ENCODE data around the gene CSF3. TPM values are rescaled to one million over a fixed set of nuclear protein-coding genes. Genes with fewer than 3 reads are reported as not detected.

The CSF3 gene
- total RNA-seq, 2 donors from 2014 or later = 0.37 TPM; not detected in 1

- intact Hi-C loops (cut with DNase I) = loop anchor here (10.0 kb wide), 2 partner anchors 147 to 277 kb away; no protein-coding TSS in a partner anchor
- Histone ChIP-seq H3K4me3 (no peak overlapping the region), H3K27ac (no peak overlapping the region), H3K9me3 (no peaks in the 10 kb centered on the region), H3K36me3 (peaks cover 5% of the 10 kb centered on the region), H3K4me1 (peaks cover 23% of the 10 kb centered on the region), H3K9ac (ENCODE audit: low read depth in 2 of 2, low read length in 2 of 2) (no peak overlapping the region), H3K27me3 (no peaks in the 10 kb centered on the region)
- no peak for DNase-seq
- no peak for TF ChIP-seq CTCF (IDR thresholded peaks at IDR 0.05)
Observed at GRCh38 chr17:40017422-40018080, 2.3 kb downstream of the CSF3 start.

- intact Hi-C loops (cut with DNase I) = loop anchor here (10.0 kb wide), 2 partner anchors 146 to 276 kb away; no protein-coding TSS in a partner anchor
- H3K9me3 ChIP-seq = no peaks in the 10 kb centered on the region
- H3K4me3 ChIP-seq = no peak overlapping the region
- no peak overlapping the region for H3K27ac ChIP-seq
- H3K4me1 ChIP-seq = peaks cover 30% of the 10 kb centered on the region
- DNase-seq = no peak
- H3K9ac ChIP-seq (ENCODE audit: low read depth in 2 of 2, low read length in 2 of 2) = no peak overlapping the region
- H3K27me3 ChIP-seq = no peaks in the 10 kb centered on the region
- no peak for TF ChIP-seq CTCF (IDR thresholded peaks at IDR 0.05)
- peaks cover 5% of the 10 kb centered on the region for H3K36me3 ChIP-seq
Observed at GRCh38 chr17:40018211-40019121, 3.2 kb downstream of the CSF3 start.

GRCh38 chr17:40019140-40019991, 4.1 kb downstream of the CSF3 start:
- Histone ChIP-seq H3K9ac (ENCODE audit: low read depth in 2 of 2, low read length in 2 of 2) (no peak overlapping the region), H3K27ac (no peak overlapping the region), H3K4me3 (no peak overlapping the region), H3K9me3 (no peaks in the 10 kb centered on the region), H3K4me1 (peaks cover 25% of the 10 kb centered on the region), H3K27me3 (no peaks in the 10 kb centered on the region), H3K36me3 (peaks cover 5% of the 10 kb centered on the region)
- DNase-seq = no peak
- intact Hi-C loops (cut with DNase I) = loop anchor here (10.0 kb wide), 2 partner anchors 145 to 275 kb away; no protein-coding TSS in a partner anchor
- no peak for TF ChIP-seq CTCF (IDR thresholded peaks at IDR 0.05)

GRCh38 chr17:40020146-40020545, 4.9 kb downstream of the CSF3 start:
- intact Hi-C loops (cut with DNase I) = no loop called here
- H3K4me1 ChIP-seq = peaks cover 19% of the 10 kb centered on the region
- H3K4me3 ChIP-seq = no peak overlapping the region
- H3K36me3 ChIP-seq = peaks cover 5% of the 10 kb centered on the region
- H3K9me3 ChIP-seq = no peaks in the 10 kb centered on the region
- TF ChIP-seq CTCF (IDR thresholded peaks at IDR 0.05) = no peak
- no peaks in the 10 kb centered on the region for H3K27me3 ChIP-seq
- no peak overlapping the region for H3K9ac ChIP-seq (ENCODE audit: low read depth in 2 of 2, low read length in 2 of 2)
- DNase-seq = no peak
- no peak overlapping the region for H3K27ac ChIP-seq

GRCh38 chr17:40021451-40021971, 6.3 kb downstream of the CSF3 start:
- Histone ChIP-seq H3K4me1 (peaks cover 19% of the 10 kb centered on the region), H3K27me3 (no peaks in the 10 kb centered on the region), H3K36me3 (peaks cover 5% of the 10 kb centered on the region), H3K27ac (no peak overlapping the region), H3K9ac (ENCODE audit: low read depth in 2 of 2, low read length in 2 of 2) (peak overlapping the region in 1 of 2 donors; percentile 19), H3K9me3 (no peaks in the 10 kb centered on the region), H3K4me3 (no peak overlapping the region)
- TF ChIP-seq CTCF (IDR thresholded peaks at IDR 0.05) = no peak
- intact Hi-C loops (cut with DNase I) = no loop called here
- no peak for DNase-seq
